ENCODE results near the gene EPHX1.

Gene EPHX1

DNA sequence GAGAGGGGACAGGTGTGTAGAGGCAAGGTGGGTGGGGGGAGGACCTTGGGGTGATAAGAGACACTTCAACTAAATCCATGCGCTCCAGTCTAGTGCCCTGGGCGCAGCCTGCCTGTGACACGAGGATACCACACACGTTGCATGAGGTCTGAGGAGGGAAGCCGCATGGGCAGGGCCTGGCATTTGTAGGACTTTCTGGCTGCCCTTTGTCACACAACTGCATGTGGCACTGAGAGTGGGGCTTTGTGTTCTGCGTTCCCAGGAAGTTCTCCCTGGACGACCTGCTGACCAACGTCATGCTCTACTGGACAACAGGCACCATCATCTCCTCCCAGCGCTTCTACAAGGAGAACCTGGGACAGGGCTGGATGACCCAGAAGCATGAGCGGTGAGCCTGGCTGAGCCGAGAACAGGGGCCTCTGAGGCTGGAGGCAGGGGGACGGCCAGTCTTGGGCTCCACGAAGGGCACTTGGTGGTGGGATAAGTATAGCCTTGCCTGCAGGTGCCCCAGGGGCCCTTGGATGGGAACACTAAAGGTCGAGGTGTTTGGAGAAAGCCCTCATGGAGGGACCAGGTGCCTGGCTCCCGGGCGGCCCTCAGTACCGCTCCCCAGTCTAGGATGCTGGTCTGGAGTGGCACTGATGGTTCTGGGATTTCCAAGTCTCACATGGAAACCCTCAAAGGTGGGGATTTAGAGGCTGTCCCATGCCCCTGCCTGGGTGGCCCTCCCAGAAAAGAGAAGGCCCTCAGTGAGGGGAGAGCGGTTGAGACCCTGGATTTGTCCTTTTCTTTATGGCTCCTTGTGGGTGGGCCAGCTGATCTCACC, 34.5 kb downstream of the EPHX1 start:
- no peak for DNase-seq

DNA sequence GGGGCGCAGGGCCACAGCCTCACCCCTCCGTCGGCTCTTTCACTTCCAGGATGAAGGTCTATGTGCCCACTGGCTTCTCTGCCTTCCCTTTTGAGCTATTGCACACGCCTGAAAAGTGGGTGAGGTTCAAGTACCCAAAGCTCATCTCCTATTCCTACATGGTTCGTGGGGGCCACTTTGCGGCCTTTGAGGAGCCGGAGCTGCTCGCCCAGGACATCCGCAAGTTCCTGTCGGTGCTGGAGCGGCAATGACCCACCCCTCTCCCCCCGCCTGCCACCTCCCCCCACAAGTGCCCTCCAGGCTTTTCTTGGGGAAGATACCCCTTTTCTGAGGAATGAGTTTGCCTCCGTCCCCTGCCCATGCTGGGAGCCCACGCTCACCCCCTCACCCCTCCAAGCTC, 35.2 kb downstream of the EPHX1 start:
- no peak for DNase-seq

DNA sequence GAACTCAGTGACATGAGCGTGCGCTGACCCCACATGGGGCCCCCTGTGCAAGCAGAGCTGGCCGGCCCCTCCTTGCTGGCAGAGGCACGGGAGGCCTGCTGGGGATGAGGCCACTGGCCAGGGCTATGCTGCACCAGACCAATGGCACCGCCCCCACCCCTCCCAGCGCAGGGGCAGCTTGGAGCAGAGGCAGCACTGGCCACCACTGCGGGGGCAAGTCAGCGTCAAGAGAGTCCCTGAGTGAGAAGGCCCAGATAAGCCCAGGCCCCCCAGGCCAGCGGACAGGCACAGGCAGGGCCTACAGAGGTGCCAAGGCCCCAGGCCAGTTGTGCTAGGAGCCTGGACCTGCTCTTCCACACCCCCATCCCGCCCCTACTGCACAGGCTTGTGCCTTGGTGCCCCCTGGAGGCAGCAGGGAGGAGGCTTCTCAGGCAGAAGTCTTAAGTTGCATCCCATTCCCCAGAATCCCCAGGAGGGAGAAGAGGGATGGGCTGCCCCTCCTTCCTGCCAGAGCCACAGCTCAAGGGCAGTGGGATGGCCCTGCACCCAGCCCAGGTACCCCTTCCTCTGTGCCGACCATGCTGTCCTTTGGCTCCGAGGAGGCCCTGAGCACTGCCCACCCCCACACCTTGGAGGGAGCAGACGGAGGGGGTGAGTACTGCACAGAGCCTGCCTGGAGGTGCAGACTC, 35.8 kb downstream of the EPHX1 start:
- no peak for DNase-seq

DNA sequence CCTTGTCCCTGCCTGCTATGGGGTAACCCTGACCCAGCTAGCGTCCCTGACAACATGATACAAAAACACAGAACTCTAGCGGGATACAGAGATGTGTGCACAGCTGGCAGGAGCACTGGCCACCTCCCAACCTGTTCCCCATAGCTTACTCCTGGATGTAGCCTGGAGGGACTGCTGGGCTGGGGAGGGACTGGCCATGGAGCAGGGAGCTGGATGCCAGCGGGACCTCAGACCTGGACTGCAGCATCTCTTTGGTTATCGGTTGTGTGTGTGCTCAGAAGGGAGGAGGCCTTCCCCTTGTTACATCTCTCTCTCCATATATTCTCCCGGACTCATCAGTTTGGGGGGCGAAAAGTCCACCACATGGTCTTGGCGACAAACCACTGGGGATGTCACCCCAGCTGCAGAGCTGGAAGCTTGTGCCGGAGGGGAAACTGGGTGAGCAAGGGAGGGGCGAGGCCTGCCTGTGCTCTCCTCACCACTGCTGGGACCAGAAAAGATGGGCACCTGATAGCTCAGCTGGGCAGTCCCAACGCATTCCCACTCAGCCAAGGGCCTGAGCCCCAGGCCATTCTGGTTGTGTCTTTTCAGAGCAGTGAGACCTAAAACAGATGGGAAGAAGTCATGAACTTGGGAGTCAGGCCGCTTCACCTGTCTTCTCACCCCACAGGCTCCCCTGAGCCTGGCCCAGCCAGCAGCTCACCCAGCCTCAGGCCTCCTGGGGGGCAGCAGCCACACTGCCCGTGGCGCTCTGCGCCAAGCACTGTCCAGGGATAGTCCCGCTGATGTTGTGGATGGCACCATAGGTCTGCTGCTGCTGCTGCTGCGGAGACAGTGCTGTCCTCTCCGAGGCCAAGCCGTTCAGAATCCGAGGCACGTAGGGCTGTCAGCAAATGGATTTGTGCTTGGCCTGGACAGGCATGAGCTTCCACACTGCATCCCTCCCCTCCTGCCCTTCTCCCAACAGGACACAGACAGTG, 36.7 kb downstream of the EPHX1 start:
- DNase-seq = no peak

DNA sequence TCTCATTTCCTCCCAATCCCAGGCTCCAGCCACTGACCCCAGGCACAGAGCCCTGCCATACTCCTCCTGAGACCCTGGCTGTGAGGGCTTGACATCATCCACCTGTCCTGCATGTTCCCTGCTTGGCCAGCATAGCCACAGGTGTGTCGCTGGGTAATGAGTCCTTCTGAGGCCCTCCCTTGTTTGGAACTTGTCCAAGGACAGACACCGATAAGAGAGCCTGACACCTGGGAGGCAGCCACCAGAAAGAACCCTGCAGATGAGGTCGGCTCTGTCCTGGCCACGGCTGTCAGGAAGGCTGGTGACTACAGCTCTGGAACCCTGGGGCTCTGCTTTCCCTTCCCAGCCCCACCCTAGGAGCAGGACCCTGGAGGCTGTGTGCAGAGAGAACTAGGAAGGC, 37.7 kb downstream of the EPHX1 start:
- DNase-seq = no peak

DNA sequence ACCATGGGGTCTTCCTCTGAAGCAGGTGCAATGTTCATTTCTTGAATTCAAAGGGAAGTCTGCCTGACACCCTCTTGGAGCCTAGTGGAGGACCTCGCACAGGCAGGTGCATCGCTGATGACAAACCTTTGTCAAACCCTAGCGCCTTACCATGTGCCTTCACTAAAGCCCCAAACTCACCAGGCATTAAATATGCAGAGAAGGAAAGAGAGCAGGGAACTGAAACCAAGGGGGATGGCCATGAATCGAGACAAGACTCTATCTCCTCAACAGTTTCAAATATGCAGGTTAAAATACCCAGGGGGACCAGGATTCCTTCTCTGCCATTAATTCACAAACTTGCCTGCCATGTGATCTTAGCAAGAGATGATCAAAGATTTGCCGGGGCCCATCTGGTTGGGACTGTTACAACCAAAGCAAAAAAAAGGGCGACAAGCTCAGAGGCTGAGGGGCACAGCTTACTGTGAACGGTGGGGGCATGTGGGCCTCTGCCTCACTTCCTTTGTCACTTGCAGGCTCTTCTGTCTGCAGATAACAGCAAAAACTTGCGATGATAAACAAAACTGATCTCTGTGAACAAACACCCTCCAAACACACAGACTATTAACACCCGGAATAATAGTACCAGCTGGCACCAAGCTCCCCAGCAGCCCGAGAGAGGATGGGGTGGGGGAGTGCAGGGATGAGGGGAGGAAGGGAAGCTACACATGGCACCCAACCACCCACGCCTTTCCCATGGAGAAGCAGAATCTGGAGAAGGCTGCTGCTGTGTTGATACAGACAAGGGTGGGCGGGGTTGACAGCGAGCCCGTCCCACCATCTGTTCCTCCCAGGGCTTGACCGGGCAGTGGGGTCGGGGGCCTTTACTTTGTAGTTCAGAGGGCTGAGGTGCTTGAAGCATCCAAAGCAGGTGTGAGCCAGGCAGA, 38.4 kb downstream of the EPHX1 start:
- peak; percentile 35 for DNase-seq

DNA sequence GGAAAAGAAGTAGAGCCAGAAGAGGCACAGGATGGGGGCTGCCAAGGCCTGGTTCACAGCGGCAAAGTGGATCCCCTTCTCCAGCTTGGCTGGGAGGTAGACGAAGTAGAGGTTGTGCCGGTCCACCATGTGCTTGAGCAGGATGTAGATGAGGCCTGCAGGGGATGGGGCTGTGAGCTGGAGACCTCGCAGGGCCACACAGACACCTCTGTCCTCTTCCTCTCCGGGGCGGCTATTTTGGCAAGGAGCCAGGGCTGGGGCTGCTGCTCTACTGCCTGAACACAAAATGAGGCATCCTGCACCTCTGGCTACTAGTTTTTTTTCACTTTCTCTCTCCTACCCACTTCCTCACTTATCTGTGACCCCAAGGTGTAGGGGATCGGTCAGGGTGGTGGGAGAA, 40.0 kb downstream of the EPHX1 start:
- peak; percentile 45 for DNase-seq

DNA sequence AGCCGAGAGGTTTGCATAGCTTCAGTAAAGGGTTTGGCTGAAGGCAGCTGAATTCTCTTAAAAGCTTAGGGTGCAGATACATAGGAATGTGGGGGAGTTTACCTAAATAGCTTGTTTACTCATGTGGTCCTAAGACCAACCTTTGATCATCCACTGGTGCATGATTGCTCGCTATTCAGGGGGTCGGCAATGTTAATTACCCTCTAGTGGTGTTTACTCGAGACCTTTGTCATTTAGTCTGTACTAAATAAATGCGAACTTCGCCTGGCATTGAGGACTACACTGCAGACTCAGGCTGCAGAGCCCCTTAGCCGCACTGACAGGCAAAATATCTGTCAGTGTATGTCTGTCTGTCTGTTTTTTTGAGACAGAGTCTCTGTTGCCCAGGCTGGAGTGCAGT, 40.4 kb downstream of the EPHX1 start:
- DNase-seq = no peak

DNA sequence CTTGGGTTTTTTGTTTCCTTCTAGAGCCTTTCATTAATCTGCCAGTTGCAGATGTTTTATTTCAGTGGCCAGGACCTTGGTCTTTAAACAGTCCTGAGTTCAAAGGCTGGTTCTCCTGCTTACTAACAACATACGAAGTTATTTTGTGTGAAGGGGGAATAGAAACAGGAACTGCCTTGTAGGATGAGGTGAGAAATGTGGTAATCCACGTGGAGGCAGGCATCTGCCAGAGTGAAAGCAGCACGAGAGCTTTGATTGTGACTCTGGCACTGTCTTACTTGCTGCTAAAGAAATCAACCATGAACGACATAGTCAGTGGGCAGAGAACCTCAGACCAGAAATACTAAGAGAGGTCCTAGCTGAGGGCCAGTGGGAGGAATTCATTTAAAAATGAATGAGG, 41.9 kb downstream of the EPHX1 start:
- no peak for DNase-seq

DNA sequence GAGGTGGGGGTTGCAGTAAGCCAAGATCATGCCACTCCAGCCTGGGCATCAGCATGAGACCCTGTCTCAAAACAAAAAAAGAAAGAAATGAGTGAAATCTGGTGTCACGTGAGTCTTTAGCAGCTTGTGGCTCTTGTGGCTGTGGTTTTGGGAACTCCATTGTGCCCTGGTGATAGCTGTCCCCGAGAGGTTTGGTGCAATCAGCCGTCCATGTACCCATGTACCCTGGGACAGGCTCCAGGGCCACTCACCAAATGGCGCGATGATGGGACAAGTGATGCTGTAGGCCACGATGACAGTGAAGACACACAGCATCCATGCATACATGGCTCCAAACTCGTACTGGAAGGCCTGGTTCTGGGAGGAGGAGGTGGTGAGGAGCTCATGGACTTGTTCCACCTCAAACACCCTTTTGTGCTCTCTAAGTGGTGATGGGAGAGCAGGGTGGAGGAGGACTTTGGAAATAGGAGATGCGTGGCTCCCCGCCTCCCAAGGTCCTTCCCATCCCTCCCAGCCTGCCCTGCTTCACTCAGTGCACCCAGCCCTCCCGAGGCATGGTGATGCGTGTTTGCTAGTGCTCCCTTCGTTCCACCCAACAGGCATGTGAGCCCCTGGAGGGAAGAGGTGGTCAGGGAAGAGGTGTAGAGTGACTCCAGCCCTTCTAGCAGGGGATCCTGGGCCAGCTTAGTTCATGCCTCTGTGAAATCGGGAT, 42.6 kb downstream of the EPHX1 start:
- no peak for DNase-seq

DNA sequence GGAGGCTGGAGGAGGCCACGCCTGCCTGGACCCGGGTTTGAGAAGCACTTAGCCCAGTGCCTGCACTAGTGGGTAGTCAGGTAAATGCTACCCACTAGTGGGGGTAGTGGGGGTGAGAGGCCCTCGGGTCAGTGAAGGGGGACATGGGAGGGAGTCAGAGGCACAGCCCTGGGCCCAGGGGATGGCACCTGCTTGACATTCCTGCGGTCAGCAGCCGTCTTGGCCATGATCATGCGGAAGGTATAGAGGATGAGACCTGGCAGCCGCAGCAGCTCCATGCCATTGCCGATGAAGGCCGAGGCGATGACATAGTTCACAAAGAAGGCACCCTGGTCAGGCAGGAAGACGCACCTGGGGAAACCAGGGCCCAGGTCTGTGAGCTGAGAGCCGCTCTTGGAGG, 43.5 kb downstream of the EPHX1 start:
- no peak for DNase-seq

DNA sequence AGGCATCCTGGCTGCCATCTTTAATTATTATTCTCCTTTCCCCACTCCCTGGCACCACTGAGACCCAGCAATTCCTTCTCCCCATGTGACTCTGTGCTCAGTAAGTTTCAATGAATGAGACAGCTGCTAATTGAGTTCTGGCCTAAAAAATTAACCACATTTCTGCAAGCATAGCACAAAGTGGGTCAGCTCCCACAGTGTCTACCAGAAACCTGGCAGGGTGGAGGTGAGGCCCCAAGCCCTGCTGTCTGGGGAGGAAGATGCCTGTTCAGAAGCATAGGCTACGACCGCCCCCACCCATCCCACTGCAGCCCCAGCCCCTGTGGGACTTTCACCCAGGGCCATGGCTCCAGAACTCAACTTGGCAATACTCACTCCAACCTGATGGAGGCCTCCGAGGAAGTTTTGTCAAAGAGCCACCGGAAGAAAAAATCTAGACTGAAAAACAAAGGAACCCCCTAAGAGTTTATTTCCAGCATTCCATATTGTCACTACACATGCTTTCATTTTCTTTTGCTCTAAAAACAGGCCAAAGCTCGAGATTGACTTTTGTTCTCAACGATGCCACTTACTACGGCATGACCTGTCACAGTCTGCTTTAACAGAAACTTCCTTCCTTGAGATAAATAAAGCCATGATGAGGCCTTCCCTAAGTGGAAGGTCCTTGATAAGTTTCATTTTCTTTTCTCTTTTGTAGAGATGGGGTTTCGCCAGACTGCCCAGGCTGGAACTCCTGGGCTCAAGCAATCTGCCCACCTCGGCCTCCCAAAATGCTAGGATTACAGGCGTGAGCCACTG, 45.8 kb downstream of the EPHX1 start:
- DNase-seq = no peak

DNA sequence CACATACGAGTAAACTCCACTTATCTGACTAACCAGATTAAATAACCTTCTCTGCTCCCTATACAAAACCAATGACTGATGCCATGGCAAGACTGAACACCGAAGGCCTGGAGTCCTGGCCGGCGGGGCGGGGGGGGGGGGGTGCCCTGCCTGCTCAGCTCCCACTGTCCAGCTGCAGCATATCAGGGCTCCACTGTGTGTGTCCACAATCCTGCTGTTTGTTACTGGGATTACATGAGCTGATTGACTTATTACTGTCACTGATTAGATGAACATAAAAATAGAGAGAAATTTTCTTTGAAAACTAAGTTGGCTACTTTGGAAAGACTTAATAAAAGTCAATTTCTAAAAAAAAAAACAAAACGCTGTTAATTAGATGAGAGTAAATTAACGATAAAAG, 47.3 kb downstream of the EPHX1 start:
- DNase-seq = no peak

DNA sequence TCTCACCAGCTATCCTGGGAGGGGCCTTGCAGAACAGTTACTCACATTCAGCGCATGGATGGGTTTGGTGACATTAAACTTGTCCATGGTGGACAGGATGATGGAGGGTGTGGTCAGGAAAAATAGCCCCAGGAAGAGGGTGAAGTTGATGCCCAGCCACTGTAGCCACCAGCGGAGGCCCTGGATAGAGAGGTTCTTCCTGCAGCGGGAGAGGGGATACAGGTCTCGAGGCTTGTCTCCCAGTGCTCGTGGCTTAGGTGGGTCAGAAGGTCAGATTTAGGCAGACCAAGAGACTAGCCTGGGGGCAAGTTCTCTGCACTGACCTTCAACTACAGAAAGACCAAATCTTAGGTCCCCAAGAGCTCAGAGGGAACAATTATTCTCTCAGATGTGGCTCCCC, 49.2 kb downstream of the EPHX1 start:
- no peak for DNase-seq

DNA sequence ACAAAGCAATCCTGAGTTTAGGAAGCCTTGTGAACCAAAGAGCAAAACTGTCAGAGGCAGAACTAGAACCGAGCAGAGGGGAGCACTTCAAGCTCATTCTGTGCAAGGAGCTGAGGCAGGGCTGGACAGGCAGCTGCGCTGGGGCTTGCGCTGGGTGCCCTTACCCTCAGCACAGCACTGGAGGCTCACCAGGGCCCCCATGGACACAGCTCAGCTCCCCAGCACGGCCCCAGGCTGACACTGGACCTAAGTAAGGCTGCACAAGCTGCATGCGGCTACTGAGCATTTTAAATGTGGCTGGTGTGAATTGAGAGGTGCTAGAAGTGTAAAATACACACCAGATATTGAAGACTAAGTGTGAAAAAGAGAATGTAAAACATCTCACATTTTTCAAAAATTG, 50.2 kb downstream of the EPHX1 start:
- no peak for DNase-seq

DNA sequence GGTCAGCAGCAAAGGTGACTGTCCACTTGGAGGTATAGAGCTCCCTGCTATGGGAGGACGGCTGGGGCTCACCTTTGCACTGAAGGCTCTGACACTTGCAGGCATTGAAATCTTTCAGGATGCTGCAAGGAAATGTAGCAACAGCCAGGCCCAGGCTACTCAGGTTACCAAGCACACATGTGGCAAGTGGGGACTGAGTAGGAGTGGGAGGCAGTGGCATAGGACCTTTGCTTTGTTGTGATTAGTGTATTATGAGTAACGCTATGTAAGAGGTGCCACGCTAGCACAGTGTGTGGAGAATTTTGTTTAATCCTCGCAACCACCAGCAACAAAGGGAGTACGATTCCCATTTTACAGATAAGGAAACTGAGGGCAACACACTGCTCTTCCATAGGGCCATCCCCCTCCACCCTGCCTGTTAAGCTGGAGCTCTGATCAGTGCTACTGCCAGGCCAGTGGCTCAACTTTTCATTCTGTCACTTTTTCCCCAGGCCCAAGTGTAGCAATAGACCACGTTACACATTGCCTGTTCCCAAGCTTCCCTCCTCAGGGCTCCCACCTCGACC, 51.0 kb downstream of the EPHX1 start:
- DNase-seq = no peak

DNA sequence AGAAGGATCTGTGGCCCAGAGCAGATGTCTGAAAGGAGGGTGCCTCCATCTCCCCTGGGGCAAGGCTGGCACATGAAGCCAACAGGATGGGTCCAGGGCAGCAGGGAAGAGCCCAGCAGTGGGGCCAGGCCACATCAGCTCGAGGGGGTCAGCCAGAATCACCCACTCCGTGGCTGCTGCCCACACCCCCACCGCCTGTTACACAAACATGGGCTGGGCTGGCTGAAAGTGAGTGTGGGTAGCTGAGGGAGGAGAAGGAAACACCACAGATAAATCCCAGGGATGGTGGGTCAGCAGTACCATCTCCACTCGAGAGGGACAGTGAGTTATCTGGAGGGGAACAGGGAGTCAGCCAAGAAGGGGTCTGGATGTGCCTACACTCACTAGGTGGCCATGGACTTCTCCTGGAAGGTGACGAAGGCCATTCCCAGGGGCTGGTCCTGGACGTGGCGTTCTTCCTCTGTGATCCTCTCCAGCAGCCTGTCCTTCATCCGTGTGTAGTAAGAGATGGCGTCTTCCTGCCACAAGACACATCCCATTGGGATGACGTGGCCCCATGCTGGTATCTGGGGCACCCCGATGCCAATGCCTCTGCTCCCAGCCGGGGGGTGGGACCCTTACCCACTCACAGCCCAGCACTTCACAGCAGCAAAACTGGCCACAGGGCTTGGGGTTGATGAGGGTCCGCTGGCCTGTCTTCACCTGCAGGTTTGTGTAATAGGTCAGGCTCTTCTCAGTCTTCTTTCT, 52.1 kb downstream of the EPHX1 start:
- DNase-seq = no peak

DNA sequence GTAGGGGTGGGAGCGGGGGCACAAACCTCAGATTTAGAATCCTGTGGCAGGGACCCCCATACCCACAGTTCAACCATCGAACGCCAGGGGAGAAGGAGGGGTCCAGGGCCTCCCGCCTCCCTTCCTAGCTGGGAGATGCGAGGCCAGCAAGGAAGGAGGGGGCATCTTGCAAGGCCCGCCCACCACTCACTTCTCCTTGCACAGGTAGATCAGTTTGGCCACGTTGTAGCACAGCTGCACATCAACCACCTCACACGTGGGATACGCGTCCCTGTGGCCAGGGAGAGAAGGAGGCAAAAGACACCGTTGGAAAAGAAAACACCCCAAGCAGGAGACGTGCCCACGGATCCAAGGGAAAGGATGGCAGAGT, 52.6 kb downstream of the EPHX1 start:
- no peak for DNase-seq

DNA sequence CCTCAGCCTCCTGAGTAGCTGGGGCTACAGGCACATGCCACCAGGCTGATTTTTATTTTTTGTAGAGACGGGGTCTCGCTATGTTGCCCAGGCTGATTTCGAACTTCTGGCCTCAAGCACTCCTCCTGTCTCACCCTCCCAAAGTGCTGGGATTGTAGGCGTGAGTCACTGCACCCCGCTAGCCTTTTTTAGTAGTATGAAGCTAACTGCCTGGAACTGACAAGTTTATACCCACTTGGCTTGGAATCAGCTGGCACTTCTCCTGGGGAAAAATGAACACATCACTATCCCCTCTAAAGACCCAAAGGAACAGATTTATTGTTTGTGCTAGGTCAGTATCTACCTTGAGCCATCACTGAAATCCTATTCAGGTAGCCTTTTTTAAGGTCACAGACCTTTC, 53.2 kb downstream of the EPHX1 start:
- DNase-seq = no peak

DNA sequence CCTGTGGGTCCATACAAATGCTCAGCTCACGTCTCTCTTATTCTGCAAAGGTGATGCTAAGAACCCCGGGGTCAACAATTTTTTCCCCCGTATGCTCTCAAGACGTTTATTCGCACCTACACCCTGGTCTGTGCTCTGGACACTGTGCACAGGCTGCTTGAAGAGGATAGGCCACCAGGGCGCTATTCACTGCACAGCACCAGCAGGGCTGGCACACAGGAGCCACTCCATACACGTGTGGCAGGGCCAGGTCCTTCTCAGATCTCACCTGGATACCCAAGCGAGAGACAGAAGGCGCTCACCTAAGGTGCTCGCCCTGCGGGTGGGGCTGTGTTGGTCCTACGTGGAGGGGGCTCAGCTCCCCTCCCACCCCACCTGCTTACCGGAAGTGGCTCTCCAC, 55.6 kb downstream of the EPHX1 start:
- no peak for DNase-seq

Measured in CD4-positive, alpha-beta T cell treated with Interleukin-17A for 1 hour (primary cell).